ENCODE results near the gene ZNF217. TPM values are rescaled to one million over a fixed set of nuclear protein-coding genes. Genes with fewer than 3 reads are reported as not detected.

The ZNF217 gene
- total and polyA plus RNA-seq, 2 donors (not counting 3 experiments of a cell fraction or from before 2014, with no cell fraction given), result 5.8 to 31.7 TPM

DNA sequence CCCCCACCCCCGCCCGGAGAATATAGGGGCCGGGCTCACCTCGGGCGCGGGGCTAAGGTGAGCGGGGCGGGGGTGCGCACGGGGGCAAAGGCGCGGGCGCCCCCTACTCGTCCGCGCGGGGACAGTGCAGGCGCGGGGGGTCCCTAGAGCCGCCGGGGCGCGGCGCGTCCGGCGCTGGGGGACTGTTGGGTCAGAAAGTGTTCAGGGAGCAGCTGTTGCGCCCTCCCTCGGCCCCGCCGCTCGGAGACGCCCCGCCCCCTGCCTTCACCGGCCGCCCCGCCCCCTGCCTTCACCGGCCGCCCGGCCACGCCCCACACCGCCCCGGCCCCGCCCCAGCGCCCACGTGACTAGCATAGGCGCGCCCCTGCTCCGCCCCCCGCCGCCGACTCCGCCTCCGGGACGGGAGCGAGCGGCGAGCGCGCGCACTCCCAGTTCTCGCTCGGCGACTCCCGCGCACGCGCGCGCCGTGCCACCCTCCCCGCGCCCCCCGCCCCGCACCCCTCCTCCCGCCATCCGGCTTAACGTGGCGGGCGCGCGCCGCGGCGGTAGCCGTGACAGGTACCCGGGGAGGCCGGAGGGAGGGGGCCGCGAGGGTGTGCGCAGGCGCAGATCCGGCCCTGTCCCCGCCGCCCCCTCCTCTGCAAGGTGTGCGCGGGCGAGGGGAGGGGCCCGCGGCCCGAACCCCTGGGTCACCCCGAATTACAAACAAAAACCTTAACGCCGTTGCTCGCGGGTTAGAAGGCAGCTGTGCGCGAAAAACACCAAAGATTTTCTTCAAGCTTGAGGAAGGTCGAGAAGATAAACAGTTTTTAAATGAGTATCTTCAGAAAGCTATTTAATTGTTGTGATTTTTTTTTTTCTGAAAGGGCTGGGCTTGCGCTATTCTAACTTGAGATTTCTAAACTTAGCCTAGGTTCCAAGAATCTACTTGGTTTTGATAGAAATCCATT lies 704 bp upstream of the ZNF217 start:
- TSS peak; percentile 17 for BruUV-seq (replicated peaks)
- no peaks in the 10 kb centered on the region for H3K27me3 ChIP-seq (ENCODE audit: control insufficient read depth in 2 of 2, insufficient read depth in 2 of 2, low read length in 2 of 2)
- peak overlapping the region; percentile 88 for H3K9ac ChIP-seq (replicated peaks; ENCODE audit: extremely low read depth, insufficient read depth, low read length)
- ChIA-PET POLR2A (interaction anchor here (0.8 to 1.7 kb wide), 7 partner anchors 28 to 367 kb away, joined by 3 to 27 read pairs (median 3); no protein-coding TSS in a partner anchor), CTCF (interaction anchor here (0.7 to 2.6 kb wide), 14 partner anchors 8 to 347 kb away, joined by 3 to 12 read pairs (median 6); no protein-coding TSS in a partner anchor)
- peaks cover 38% of the 10 kb centered on the region for H3K79me2 ChIP-seq (ENCODE audit: control insufficient read depth, insufficient read depth, low read length)
- peak overlapping the region; percentile 82 to 94 (median 93) for H3K4me3 ChIP-seq (replicated peaks in 1 of 3; ENCODE audit: insufficient read depth in 1 of 3, low read depth in 1 of 3, low read length in 3 of 3)
- H3K9me3 ChIP-seq (replicated peaks; ENCODE audit: control insufficient read depth, insufficient read depth, low read length), result no peaks in the 10 kb centered on the region
- peak overlapping the region; percentile 82 for H3K4me2 ChIP-seq (ENCODE audit: insufficient read depth, low read length)
- H2AFZ ChIP-seq (ENCODE audit: low read depth, low read length), result peak overlapping the region; percentile 81
- no peaks in the 10 kb centered on the region for H4K20me1 ChIP-seq (replicated peaks; ENCODE audit: control insufficient read depth, extremely low read depth, insufficient read depth, low read length)
- H3K4me1 ChIP-seq (ENCODE audit: control insufficient read depth, extremely low read depth, insufficient read depth, low read length), result peaks cover 42% of the 10 kb centered on the region
- dilution Hi-C loops (cut with MboI; ENCODE audit: extremely low pct_ligation_motif_present, low sequenced_read_pairs), result loop anchor here (25.0 kb wide), 1 partner anchor 343 kb away; no protein-coding TSS in a partner anchor
- no peaks in the 10 kb centered on the region for H3K36me3 ChIP-seq (ENCODE audit: control insufficient read depth in 2 of 2, extremely low read depth in 1 of 2, insufficient read depth in 2 of 2, low read length in 2 of 2)
- TF ChIP-seq POLR2AphosphoS5 (IDR thresholded peaks at IDR 0.05; ENCODE audit: insufficient read depth, low read depth, low read length) (peak; percentile 40), POLR2A (IDR thresholded peaks at IDR 0.05; ENCODE audit: low read depth, low read length) (no peak)
- no peak for FAIRE-seq
- DNase-seq (ENCODE audit: low read depth, low spot score), result peak; percentile 84
- peak overlapping the region; percentile 82 for H3K27ac ChIP-seq (ENCODE audit: insufficient read depth, low read depth, low read length)
- intact Hi-C loops (cut with micrococcal nuclease), result loop anchor here (1.0 to 5.0 kb wide), 8 partner anchors 27 to 346 kb away; no protein-coding TSS in a partner anchor
- no peaks in the 10 kb centered on the region for H3K9me1 ChIP-seq (replicated peaks; ENCODE audit: control insufficient read depth, extremely low read depth, insufficient read depth, low read length)

DNA sequence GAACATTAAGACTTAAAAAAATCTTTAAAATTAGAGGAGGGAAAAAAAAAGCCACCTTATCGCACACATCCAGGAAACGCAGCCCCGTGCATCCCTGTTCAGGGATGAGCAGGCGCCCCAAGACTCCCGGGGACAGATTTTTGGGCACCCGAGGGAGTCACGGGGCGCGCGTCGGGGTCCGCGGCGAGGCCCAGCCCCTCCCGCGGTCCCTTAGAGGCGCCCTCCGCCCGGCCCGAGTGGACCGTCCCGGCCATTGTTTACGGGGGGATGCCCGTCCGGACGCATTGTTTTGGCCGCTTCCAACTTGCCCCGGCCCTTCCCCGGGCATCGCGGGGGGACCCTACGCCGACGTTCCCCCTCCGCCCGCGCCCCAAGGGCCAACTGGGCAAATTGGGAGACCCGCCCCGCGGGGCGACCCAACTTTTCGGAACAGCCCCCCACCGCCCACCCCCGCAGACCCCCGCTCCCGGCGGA lies 610 bp downstream of the ZNF217 start:
- POLR2A ChIA-PET, result interaction anchor here (0.6 to 1.0 kb wide), 5 partner anchors 66 to 619 kb away, joined by 3 to 8 read pairs (median 5); no protein-coding TSS in a partner anchor
- Histone ChIP-seq H3K36me3 (ENCODE audit: control insufficient read depth in 2 of 2, extremely low read depth in 1 of 2, insufficient read depth in 2 of 2, low read length in 2 of 2) (no peaks in the 10 kb centered on the region), H3K9me3 (replicated peaks; ENCODE audit: control insufficient read depth, insufficient read depth, low read length) (no peaks in the 10 kb centered on the region), H3K27ac (ENCODE audit: insufficient read depth, low read depth, low read length) (peak overlapping the region; percentile 92), H3K4me2 (ENCODE audit: insufficient read depth, low read length) (peak overlapping the region; percentile 95), H3K9ac (replicated peaks; ENCODE audit: extremely low read depth, insufficient read depth, low read length) (peak overlapping the region; percentile 88), H2AFZ (ENCODE audit: low read depth, low read length) (no peak overlapping the region), H3K4me1 (ENCODE audit: control insufficient read depth, extremely low read depth, insufficient read depth, low read length) (peaks cover 50% of the 10 kb centered on the region), H3K27me3 (ENCODE audit: control insufficient read depth in 2 of 2, insufficient read depth in 2 of 2, low read length in 2 of 2) (no peaks in the 10 kb centered on the region), H3K4me3 (replicated peaks in 1 of 3; ENCODE audit: insufficient read depth in 1 of 3, low read depth in 1 of 3, low read length in 3 of 3) (peak overlapping the region; percentile 70 to 93 (median 74)), H3K9me1 (replicated peaks; ENCODE audit: control insufficient read depth, extremely low read depth, insufficient read depth, low read length) (no peaks in the 10 kb centered on the region), H4K20me1 (replicated peaks; ENCODE audit: control insufficient read depth, extremely low read depth, insufficient read depth, low read length) (no peaks in the 10 kb centered on the region), H3K79me2 (ENCODE audit: control insufficient read depth, insufficient read depth, low read length) (peaks cover 49% of the 10 kb centered on the region)
- intact Hi-C loops (cut with micrococcal nuclease), result loop anchor here (5.0 kb wide), 3 partner anchors 64 to 279 kb away; no protein-coding TSS in a partner anchor
- FAIRE-seq (no peak), DNase-seq (ENCODE audit: low read depth, low spot score) (peak; percentile 21)
- BruUV-seq (replicated peaks), result TSS peak; percentile 64
- dilution Hi-C loops (cut with MboI; ENCODE audit: extremely low pct_ligation_motif_present, low sequenced_read_pairs), result loop anchor here (25.0 kb wide), 1 partner anchor 344 kb away; no protein-coding TSS in a partner anchor
- no peak for TF ChIP-seq MYC (IDR thresholded peaks at IDR 0.05; ENCODE audit: low read depth, low read length)
- no peak for TF ChIP-seq POLR2A (IDR thresholded peaks at IDR 0.05; ENCODE audit: low read depth, low read length)
- TF ChIP-seq, protein P1, sequence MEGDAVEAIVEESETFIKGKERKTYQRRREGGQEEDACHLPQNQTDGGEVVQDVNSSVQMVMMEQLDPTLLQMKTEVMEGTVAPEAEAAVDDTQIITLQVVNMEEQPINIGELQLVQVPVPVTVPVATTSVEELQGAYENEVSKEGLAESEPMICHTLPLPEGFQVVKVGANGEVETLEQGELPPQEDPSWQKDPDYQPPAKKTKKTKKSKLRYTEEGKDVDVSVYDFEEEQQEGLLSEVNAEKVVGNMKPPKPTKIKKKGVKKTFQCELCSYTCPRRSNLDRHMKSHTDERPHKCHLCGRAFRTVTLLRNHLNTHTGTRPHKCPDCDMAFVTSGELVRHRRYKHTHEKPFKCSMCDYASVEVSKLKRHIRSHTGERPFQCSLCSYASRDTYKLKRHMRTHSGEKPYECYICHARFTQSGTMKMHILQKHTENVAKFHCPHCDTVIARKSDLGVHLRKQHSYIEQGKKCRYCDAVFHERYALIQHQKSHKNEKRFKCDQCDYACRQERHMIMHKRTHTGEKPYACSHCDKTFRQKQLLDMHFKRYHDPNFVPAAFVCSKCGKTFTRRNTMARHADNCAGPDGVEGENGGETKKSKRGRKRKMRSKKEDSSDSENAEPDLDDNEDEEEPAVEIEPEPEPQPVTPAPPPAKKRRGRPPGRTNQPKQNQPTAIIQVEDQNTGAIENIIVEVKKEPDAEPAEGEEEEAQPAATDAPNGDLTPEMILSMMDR (IDR thresholded peaks at IDR 0.05; ENCODE audit: extremely low read depth in 1 of 2, insufficient read depth in 1 of 2, low read depth in 1 of 2, low read length in 2 of 2), result no peak
- TF ChIP-seq POLR2AphosphoS5 (IDR thresholded peaks at IDR 0.05; ENCODE audit: insufficient read depth, low read depth, low read length), result no peak
- TF ChIP-seq, protein P2, sequence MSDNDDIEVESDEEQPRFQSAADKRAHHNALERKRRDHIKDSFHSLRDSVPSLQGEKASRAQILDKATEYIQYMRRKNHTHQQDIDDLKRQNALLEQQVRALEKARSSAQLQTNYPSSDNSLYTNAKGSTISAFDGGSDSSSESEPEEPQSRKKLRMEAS (IDR thresholded peaks at IDR 0.05; ENCODE audit: insufficient read depth, insufficient read length), result no peak
- TF ChIP-seq GATA2 (IDR thresholded peaks at IDR 0.05; ENCODE audit: insufficient read depth, insufficient read length, low read depth, low read length), result no peak
- no peak for TF ChIP-seq EZH2 (IDR thresholded peaks at IDR 0.05; ENCODE audit: borderline replicate concordance, low read depth, low read length, severe bottlenecking)
- TF ChIP-seq JUN (IDR thresholded peaks at IDR 0.05; ENCODE audit: borderline replicate concordance, insufficient read depth, insufficient read length, low read depth), result no peak
- TF ChIP-seq FOS (IDR thresholded peaks at IDR 0.05; ENCODE audit: borderline replicate concordance, insufficient read depth, low read length), result no peak
- CTCF ChIA-PET, result interaction anchor here (0.9 to 2.6 kb wide), 6 partner anchors 10 to 349 kb away, joined by 3 to 12 read pairs (median 7); no protein-coding TSS in a partner anchor

Data from endothelial cell of umbilical vein (primary cell).